ENCODE data around the gene IGFBP7.
"Not testable (repeated sequence)": the region's sequence is repeated elsewhere in the genome, so short reads cannot be mapped to it uniquely, and the experiment has no call there.

IGFBP7 gene

GRCh38 chr4:57068237-57068981, 41.8 kb downstream of the IGFBP7 start:
- DNase-seq = no peak

- DNase-seq = no peak
These were observed 44.3 kb downstream of the IGFBP7 start for GRCh38 chr4:57065730-57066482.

GRCh38 chr4:57064811-57065711, 45.1 kb downstream of the IGFBP7 start:
- no peak for DNase-seq

- no peak for DNase-seq
These were observed 46.1 kb downstream of the IGFBP7 start for GRCh38 chr4:57064120-57064519.

GRCh38 chr4:57063518-57063917, 46.7 kb downstream of the IGFBP7 start:
- DNase-seq = no peak

GRCh38 chr4:57061395-57061794, 48.8 kb downstream of the IGFBP7 start:
- DNase-seq = no peak

GRCh38 chr4:57060717-57061067, 49.5 kb downstream of the IGFBP7 start:
- DNase-seq = not testable (repeated sequence)

- DNase-seq = no peak
These were observed 50.1 kb downstream of the IGFBP7 start for GRCh38 chr4:57059890-57060716.

- DNase-seq = no peak
These were observed 54.3 kb downstream of the IGFBP7 start for GRCh38 chr4:57055886-57056285.

- DNase-seq = no peak
These were observed 56.7 kb downstream of the IGFBP7 start for GRCh38 chr4:57053508-57053907.

GRCh38 chr4:57051524-57051923, 58.7 kb downstream of the IGFBP7 start:
- no peak for DNase-seq

- DNase-seq = no peak
These were observed 59.1 kb downstream of the IGFBP7 start for GRCh38 chr4:57051095-57051494.

GRCh38 chr4:57048590-57049304, 61.4 kb downstream of the IGFBP7 start:
- DNase-seq = no peak

- DNase-seq = not testable (repeated sequence)
These were observed 63.1 kb downstream of the IGFBP7 start for GRCh38 chr4:57047046-57047445.

- DNase-seq = no peak
These were observed 65.2 kb downstream of the IGFBP7 start for GRCh38 chr4:57044996-57045395.

GRCh38 chr4:57044279-57044678, 65.9 kb downstream of the IGFBP7 start:
- DNase-seq = no peak

GRCh38 chr4:57043347-57044251, 66.6 kb downstream of the IGFBP7 start:
- no peak for DNase-seq

GRCh38 chr4:57042711-57043169, 67.4 kb downstream of the IGFBP7 start:
- DNase-seq = no peak

GRCh38 chr4:57041020-57041419, 69.2 kb downstream of the IGFBP7 start:
- DNase-seq = no peak

- no peak for DNase-seq
These were observed 69.7 kb downstream of the IGFBP7 start for GRCh38 chr4:57040510-57040909.

- DNase-seq = no peak
These were observed 70.8 kb downstream of the IGFBP7 start for GRCh38 chr4:57039345-57039744.
